IPS-NIHi7 (cell line): ENCODE data around the gene CFAP157.

Experiments
- DNase-seq: peaks from one replicate; pipeline ENCODE4 v3.0.0; 2012; ENCODE audit warnings: mixed read lengths; ENCODE audit errors: extremely low spot score

CFAP157 gene

DNA sequence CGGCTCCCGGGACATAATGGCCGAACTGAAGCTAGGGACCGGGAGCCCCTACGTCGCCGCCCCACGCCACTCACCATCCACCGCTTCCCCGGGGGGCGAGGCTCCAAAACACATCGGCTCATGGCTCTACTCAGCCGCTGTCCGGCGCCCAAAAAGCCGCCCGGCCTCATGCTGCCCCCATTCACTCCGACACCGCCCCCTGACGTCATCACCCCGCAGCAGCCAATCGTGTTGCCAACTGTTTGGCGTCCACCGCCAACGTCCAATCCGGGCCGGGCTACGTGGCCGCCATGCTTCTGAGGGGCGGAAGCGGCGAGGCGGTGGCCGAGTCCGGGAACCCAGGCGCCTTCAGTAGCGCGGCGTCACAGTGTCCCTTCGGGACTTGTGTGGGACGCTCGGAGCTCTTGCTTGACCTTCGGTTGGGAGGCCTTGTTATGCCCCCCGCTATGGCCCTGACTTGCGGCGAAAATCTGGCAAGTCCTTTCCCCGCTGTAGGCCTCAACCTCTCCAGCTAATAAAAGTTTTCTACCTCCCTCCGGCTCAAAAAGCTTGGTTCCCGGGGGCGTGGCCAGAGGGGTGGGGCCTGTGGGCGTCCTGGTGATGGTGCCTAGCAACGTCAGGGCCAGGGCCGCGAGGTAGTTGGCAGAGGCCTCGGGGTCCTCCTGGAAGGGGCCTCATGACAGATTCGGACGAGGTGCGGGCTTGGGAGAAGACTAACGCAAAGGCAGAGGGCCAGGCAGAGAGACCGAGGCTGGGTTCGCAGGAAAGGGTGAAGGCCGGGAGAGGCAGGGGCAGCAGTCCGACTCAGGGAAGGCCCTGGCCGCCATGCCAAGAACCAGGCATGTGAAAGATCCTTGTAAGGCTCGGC lies 8.9 kb downstream of the CFAP157 start, which contains the start of the genes PTRH1 and TTC16:
Gene PTRH1 (minus strand): TSS at position 194 of the 868 bp plus-strand sequence. CDS start 24 bp downstream, at position 170.
Gene TTC16 (plus strand): TSS at position 610 of the 868 bp plus-strand sequence. CDS start 67 bp downstream, at position 677.
- DNase-seq, result peak; percentile 99

DNA sequence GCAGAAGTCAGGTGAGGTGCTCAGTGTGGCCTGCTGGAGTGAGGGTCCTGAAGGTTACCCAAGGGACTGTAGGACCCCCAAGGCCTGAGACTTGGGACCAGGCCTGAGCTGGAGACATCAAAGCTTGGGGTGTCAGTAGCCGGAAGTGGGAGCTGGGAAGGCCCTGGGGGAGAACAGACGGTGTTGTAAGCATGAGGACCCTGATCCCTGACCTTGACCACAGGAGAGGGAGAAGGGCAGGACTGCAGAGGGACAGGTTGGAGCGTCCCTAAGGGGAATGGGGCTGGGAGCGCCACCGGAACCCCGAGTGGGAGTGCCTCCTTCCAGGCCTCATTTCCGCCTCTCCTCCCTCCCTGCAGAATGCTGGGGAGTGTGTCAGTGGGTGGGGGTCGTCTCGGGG lies 9.6 kb downstream of the CFAP157 start:
- DNase-seq, result no peak

DNA sequence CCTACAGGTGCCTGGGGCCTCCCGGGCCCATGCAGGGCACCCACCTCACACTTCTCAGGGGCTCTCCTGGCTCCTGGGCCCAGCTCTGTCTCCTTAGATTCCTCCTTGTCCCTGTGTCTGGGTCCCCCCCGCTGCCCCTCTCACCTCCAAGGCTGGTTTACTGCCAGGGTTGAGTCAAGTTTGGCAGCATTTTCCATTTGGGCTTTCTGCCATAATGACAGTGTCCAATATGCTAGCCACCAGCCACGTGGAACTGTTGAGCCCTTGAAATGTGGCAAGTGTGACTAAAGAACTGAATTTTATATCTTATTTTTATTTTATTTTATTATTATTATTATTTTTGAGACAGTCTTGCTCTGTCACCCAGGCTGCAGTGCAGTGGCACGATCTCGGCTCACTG lies 11.0 kb downstream of the CFAP157 start:
- DNase-seq, result no peak

DNA sequence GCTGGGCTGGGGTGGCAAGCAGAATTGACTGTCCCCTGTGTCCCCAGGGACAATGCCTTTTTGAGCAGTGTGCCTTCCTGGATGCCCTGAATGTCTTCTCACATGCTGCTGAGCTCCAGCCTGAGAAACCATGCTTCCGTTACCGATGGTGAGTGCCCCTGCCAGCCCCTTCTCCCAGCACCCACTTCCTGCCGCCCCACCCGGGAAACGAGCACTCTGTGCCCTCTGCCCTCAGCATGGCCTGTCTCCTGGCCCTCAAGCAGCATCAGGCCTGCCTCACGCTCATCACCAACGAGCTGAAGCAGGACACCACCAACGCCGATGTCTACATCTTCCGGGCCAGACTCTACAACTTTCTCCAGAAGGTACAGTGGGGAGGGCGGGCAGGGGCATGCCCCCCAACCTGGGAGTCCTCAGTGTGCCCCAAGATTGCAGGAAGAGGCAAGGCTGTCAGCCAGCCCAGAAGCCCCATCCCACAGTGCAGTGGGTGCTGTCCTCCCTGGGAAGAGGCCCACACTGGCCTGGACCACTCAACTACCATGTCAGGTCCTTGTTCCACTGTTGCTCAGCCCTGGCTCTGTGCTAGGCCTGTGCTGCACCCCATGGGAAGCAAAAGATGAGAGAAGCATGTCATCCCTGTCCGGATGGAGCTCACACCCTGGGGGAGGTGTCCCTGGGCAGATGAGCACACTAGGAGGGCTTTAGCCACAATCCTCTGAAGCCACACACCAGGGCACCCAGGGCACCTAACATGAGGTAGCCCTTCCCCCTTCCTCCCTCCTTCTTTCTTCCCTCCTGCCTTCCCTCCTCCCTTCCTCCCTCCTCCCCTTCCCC lies 13.5 kb downstream of the CFAP157 start:
- no peak for DNase-seq

DNA sequence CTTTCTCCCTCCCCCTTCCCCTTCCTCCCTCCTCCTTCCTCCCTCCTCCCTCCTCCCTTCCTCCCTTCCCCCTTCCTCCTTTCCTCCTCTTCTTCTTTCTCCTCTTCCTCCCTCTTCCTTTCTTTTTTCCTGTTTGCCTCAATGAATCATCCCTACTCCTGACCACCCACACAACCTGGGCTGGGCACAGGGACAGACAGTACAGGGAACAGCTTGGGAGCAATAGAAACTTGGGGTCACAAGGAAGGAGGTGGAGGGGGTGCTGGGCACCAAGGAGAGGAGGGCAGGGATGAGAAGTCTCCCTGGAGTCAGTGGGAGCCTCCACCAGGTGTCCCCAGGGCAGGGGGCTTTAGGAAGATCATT lies 14.1 kb downstream of the CFAP157 start:
- no peak for DNase-seq

DNA sequence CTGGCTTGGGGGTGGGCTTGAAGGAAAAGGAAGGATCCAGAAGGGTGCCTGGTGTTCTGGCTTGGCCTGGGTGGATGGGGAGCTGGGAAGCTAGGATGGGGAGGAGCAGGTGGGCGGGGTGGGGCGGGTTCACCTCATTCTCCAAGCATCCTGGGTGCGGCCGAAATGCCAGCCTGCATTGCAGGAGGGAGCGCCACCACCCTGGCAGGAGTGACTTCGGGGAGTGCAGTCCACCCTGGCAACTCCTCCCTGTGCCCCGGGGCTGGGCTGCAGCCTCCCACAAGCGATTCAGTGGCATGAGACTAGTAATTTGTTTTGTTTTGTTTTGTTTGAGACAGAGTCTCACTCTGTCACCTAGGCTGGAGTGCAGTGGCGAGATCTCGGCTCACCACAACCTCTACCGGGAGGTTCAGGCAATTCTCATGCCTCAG lies 14.6 kb downstream of the CFAP157 start:
- DNase-seq, result no peak

DNA sequence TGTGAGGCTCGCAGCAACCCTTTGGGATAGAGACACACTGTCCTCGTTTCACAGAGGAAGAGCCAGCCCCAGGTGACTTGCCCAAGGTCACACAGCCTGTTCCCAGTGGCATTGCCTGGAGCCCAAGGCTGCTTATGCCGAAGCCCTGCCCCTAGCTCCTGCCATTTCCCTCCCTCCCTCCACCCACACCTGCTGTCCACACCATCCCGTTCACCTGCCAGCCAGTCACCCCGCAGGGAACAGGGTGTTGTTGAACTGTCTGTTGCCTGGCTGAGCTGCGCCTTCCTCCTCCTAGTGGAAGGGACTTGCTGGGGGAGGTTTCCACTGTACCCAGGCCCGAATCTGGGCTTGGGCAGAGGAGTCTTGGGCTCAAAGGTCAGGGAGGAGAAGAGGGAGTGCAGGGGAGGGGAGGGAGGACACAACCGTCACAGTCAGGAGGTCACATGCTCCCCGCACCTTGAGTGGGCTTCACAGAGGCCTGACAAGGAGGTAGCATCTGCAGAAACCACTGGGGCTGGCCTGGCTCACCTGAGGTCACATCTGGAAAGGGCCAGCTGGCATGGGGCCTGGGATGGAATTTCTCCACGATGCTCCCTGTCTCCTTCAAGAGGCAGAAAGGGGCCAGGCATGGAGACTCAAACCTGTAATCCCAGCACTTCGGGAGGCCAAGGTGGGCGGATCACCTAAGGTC lies 15.4 kb downstream of the CFAP157 start:
- DNase-seq, result no peak

DNA sequence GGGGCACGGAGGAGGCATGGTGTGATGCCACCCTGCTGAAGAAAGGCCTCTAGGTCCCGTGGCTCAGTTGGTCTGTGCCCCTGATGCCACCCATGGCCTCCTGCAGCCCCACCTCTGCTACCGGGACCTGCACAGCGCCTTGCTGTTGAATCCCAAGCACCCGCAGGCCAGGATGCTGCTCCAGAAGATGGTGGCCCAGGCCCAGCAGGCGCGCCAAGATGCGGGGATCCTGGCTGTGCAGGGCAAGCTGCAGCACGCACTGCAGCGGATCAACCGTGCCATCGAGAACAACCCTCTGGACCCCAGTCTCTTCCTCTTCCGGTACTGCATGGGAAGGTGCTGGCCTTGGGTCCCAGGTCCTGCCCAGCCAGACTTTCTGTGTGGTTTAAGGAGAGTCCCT lies 16.2 kb downstream of the CFAP157 start:
- DNase-seq, result no peak

DNA sequence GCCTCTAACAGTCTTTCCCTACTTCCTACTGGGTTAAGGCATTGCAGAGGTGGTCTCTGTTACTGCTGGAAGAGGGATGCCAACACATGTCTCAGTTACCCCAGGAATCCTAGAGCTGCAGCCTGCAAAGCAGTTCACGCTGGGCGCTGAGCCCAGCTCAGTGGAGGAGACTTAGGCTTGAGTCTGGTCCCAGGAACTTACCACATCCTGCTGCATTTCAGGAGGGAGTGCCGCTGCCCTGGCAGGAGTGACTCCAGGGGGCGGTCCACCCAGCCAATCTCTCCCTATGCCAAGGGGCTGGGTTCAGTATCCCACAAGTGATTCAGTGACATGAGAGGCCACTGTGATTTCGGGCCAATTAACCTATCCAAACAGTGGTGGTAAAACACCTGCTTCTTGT lies 16.7 kb downstream of the CFAP157 start:
- no peak for DNase-seq

DNA sequence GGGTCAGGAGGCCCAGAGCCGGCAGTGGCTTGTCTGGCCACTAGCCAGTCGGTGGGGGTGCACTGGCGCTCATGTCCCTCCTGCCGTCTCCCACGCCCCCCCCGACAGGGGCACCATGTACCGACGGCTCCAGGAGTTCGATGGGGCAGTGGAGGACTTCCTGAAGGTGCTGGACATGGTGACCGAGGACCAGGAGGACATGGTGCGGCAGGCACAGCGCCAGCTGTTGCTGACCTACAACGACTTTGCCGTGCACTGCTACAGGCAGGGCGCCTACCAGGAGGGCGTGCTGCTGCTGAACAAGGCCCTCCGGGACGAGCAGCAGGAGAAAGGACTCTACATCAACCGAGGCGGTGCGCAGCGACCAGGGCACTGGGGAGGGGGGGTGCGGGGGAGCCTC lies 17.2 kb downstream of the CFAP157 start:
- no peak for DNase-seq

DNA sequence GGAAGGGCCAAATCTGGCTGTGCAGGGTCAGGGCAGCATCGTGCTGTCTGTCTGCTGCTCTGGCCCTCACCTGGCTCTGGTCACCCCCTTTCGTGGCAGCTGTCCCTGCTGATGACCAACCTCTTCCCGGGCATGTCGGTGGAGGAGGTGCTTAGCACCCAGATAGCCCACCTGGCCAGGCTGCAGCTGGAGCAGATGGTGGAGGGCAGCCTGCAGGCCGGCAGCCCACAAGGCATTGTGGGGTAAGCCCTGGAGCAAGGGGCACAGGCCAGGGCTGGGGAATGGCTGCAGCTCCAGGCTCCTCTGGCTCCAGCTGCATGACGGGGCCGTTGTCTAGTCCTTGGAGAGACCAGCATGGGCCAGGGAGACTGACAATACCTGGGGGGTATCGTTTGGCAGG lies 20.1 kb downstream of the CFAP157 start:
- DNase-seq, result no peak

DNA sequence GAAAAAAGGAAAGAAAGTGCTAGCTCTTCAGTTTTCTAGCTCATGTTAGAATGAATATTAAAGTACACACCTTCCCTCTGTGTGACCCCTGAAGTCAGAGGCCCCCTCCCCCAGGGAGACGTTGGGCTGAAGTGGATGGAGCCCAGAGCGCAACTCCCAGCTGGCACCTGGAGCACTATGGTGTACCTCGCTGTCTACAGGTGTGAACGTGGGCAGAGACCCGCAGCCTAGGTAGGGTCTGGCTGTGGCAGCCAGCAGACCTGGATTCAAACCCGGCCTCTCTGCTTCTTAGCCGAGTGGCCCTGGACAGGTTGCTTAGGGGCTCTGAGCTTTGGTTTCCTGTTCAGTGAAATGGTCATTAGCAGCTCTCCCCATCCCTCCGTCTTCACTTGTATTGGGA lies 22.0 kb downstream of the CFAP157 start:
- no peak for DNase-seq

DNA sequence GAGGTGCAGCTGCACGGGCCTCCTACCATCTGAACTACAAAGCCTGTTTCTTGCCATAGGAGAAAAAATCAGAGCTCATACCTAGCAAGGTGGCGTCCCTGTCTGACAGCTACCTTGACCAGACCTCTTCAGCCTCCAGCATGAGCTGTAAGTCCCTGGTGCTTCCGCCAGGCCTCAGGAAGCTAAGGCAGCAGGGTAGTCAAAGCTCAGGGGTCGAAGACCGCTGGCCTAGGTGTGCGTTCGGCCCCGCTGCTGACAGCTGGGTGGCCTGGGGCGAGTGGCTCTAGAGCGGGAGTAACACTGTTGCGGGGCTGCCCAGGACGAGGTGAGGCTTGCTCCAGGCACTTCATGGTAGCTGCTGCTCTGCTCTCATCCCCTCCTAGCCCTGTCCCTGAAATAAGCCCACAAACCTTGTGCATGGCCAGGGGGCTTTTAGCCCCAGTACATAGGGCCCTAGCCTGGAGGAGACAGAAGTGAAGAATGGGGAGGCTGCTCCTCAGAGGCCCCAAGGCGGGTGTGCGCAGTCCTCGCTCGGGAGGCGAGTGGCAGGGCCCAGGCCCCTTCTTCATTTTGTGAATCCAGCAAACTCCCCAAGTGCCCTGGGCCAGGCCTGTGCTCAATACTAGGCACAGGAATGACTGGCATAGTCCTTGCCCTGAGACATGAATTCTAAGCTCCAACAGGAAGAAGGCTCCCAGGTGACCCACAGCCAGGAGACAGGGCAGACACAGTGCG lies 22.9 kb downstream of the CFAP157 start:
- DNase-seq, result no peak

DNA sequence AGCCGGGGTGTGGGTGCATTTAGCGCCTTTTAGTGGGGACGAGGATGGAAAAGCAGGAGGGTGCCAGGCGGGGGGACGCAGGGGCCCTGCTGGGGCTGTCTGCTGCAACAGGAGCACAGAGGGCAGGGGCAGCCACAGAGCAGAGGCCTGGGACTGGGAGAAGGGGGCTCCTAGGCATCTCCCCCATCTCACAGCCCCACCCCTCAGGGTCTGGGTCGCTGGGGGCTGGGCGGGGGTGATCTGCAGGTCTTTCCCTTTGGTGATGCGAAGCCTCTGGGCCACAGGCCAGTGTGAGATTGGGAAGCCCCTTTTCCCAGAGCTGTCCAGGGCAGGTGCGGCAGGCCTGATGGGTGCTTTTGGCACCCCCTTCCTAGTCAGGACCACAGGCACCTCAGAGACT lies 23.5 kb downstream of the CFAP157 start:
- DNase-seq, result no peak

DNA sequence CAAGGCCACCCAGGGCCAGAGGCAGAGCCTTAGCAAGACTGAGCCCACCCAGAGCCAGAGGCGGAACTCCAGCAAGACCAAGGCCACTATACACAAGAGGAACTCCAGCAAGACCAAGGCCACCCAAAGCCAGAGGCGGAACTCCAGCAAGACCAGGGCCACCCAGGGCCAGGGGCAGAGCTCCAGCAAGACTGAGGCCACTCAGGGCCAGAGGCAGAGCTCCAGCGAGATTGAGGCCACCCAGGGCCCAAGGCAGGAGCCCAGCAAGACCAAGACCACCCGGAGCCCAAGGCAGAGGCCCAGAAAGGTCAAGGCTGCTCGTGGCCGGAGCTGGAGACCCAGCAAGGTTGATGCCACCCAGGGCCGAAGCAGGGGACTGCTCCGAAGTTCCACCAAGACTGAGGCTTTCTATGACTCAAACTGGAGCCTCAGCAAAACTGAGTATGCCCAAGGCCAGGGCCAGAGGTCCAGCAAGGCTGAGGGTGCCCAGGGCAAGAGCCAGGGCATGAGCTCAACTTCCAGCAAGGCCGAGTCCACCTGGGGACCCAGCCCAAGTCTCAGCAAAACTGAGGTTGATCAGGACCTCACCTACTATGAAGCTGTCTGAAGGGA lies 24.1 kb downstream of the CFAP157 start:
- no peak for DNase-seq

DNA sequence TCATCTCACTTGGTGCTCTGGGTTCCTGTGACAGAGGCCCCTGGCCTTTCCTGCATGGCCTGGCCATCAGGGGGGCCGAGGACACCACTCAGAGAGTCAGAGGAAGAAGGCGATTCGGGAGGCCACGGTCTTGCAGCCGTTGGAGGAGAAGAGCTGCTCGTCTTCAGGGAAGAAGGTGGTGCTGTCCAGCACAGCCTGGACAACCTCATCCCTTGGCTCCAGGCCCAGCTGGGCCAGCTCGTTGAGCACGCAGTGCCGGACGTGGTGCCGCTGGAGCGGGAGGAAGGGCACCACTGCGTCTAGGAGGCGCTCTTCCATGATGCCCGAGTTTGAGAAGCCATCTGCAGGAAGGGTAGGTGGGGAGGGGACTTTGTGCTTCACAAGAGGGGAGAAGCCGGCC lies 25.1 kb downstream of the CFAP157 start:
- DNase-seq, result no peak

DNA sequence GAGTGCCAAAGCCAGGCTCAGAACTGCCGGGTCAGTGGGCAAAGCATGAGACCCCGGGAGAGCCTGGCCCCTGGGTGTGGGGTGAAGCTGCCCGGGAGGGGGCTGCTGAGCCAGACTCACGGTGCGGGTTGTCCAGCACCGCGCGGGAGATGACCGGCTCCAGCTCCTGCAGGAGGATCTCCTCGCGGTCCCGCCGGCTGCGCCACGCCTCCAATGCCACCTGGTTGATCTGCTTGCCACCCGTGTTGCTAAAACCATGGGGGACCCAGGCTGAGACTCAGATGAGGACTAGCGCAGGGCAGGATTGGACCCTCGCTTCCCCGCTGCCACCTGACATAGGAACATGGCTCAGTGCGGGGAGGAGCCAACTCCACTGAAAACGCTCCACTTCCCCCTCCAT lies 25.7 kb downstream of the CFAP157 start:
- DNase-seq, result no peak

DNA sequence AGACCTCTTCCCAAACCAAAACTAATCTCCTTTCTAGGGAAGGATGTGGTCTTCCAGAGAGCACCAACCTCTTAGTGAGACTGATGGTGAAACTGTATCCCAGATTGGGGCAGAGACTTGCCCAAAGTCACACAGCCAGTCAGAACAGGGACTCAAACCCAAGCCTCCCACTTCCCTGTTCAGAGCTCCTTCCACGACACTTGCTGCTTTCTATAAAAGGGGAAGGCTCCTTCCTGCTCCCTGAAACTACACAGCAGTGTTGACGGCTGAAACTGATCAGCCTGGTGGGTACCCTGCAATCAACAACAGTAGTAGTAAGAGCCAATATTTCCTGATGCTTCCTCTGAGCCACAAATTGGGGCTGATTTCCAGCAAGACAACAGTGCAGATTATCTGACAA lies 26.8 kb downstream of the CFAP157 start:
- no peak for DNase-seq

DNA sequence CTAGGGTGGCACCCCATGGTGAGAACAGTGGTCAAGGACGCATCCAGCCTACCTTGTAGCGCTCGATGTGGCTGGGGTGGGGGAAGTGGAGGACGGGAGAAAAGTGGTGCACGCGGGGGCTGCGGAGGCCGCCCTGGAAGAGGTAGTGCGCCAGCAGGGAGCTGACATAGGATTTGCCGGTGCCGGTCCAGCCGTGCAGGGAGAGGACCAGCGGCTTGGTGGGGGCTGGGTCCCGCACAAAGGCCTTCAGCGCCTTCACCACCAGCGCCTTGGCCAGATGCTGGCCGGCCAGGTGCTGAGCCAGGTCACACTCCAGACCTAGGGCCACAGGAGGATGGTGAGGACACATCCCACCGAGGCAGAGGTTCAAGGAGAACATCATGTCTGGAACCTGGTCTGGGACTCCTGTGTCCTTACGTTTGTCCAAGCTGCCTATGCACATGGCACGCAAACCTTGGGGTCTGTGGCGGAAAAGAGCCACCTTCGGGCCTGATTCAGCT lies 27.5 kb downstream of the CFAP157 start:
- no peak for DNase-seq

DNA sequence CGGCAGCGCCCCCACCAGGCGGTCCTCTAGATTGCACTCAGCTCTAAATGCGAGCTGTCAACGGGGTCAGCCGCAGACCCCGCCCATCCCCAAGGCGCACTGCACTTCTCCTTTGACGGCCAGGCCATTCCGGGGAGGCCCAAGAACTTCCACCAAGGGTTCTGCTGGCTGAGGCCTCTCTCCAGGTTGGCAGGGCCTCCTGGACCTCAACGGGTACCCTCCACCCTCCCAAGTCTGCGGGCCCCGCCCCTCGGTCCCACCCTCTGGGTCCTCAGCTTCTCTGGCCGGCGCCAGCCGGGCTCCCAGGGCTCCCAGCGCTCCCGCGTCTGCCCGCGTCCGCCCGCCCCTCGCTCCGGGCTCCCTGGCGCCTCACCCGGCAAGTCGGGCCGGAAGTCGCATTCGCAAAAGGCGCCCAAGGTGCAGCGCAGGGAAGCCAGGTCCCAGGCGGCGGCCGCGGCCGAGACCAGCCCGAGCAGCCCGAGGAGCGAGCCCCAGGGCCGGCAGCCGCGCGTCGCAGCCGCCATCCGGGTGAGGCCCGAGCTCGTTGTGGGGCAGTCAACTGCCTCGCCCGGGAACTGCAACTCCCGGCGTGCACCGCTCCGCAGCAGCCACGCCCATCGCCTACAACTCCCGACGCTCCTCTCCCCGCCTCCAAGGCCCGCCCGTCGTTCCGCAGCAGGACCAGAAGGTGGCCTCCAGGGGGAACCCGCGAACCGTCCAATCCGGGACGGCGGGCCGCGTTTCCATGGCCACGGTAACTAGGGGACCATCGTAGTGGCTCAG lies 28.1 kb downstream of the CFAP157 start, which contains the start of gene TOR2A:
Gene TOR2A (minus strand): TSS at position 548 of the 783 bp plus-strand sequence. CDS start 24 bp downstream, at position 524.
- DNase-seq, result peak; percentile 97
